HepG2 (cell line): Measurements from ENCODE around the gene ZNF185.
"Not testable (repeated sequence)": the region's sequence is repeated elsewhere in the genome, so short reads cannot be mapped to it uniquely, and the experiment has no call there.

Source experiments
- CAMTA2 ChIP-seq: sonication (generic); formaldehyde crosslinking; IDR thresholded peaks from 2 replicates; pipeline ENCODE4 v1.4.0; 2020; ENCODE audit warnings: mild to moderate bottlenecking, missing genetic modification reagents, borderline replicate concordance
- EZH2 ChIP-seq: conservative IDR thresholded peaks from 2 replicates; pipeline ENCODE4 v1.6.1; 2012; ENCODE audit warnings: mild to moderate bottlenecking, low read depth, low read length, moderate library complexity
- NPAS2 ChIP-seq: sonication (generic); formaldehyde crosslinking; IDR thresholded peaks from 2 replicates; pipeline ENCODE4 v1.8.0; 2022; ENCODE audit warnings: mild to moderate bottlenecking, missing genetic modification reagents, borderline replicate concordance
- RFX5 ChIP-seq: IDR thresholded peaks from 2 replicates; pipeline ENCODE4 v1.6.1; 2011; ENCODE audit warnings: low read depth, low read length, improper control_type of control experiment
- ZKSCAN1 ChIP-seq: fragments of 150-350 bp; IDR thresholded peaks from 2 replicates; pipeline ENCODE4 v1.6.1; 2014; ENCODE audit warnings: low read length
- TF ChIP-seq, protein P1 (sequence below): sonication (generic); formaldehyde crosslinking; IDR thresholded peaks from 2 replicates; pipeline ENCODE4 v1.4.0; 2020; ENCODE audit warnings: missing genetic modification reagents

DNA sequence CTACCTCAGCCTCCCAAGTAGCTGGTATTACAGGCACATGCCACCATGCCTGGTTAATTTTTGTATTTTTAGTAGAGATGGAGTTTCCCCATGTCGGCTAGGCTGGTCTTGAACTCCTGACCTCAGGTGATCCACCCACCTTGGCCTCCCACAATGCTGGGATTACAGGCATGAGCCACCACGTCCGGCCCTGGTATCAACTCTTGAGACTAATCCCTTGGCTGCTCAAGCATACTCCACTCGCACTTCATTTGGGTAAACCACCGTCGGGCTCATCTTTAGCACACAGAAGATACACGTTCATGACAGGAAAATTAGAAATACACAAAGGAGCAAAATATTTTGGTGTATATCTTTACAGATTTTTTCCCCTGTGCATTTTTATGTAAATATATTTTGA lies 12.2 kb downstream of the ZNF185 start:
- not testable (repeated sequence) for TF ChIP-seq ZKSCAN1; RFX5; NPAS2 (CRISPR knock-in tag); CAMTA2; EZH2
- TF ChIP-seq, protein P1, sequence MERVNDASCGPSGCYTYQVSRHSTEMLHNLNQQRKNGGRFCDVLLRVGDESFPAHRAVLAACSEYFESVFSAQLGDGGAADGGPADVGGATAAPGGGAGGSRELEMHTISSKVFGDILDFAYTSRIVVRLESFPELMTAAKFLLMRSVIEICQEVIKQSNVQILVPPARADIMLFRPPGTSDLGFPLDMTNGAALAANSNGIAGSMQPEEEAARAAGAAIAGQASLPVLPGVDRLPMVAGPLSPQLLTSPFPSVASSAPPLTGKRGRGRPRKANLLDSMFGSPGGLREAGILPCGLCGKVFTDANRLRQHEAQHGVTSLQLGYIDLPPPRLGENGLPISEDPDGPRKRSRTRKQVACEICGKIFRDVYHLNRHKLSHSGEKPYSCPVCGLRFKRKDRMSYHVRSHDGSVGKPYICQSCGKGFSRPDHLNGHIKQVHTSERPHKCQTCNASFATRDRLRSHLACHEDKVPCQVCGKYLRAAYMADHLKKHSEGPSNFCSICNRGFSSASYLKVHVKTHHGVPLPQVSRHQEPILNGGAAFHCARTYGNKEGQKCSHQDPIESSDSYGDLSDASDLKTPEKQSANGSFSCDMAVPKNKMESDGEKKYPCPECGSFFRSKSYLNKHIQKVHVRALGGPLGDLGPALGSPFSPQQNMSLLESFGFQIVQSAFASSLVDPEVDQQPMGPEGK (CRISPR knock-in tag) = not testable (repeated sequence)
